NCI-H187 (cell line): ENCODE data around the gene KLHL22.
"Not testable (repeated sequence)": the region's sequence is repeated elsewhere in the genome, so short reads cannot be mapped to it uniquely, and the experiment has no call there.

Experiments
- DNase-seq, 2 experiments: peaks; one replicate each; lab custom pipeline; 2025; lab: John Stamatoyannopoulos, UW

The KLHL22 gene

GRCh38 chr22:20400606-20401375, 94.8 kb downstream of the KLHL22 start:
- DNase-seq, result no peak

DNA sequence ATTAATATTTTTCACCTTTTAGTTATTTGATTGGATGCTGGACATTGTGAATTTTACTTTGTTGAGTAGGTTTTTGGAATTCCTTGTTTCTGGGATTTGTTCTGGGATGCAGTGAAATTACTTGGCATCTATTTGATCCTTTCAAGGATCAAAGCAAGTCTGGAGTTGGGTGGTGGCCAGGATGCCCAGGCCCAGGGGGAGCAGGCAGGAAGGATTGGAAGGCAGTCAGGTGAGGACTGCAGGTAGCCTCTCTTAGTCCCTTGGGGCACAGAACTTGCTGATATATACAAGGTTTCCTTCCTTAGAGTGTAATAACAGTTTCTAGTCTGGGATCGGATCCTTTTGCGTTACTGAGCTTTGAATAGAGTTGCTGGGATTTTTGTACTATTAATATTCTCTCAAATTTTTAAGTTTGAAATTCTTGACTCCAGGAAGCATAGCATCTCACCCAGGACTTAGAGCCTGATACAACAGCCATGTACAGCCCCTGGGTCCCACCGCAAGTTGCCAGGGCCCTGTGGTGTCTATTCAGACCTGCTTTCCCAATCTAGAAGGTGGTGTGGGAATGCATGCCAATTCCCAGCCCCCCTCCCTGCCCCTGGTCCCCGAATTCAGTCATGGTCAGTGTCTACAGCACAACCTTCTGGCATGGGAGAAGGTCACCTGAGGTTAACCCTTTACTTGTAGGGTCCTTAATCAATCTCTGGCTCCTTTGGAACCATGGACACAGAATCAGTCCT, 95.6 kb downstream of the KLHL22 start:
- no peak for DNase-seq

DNA sequence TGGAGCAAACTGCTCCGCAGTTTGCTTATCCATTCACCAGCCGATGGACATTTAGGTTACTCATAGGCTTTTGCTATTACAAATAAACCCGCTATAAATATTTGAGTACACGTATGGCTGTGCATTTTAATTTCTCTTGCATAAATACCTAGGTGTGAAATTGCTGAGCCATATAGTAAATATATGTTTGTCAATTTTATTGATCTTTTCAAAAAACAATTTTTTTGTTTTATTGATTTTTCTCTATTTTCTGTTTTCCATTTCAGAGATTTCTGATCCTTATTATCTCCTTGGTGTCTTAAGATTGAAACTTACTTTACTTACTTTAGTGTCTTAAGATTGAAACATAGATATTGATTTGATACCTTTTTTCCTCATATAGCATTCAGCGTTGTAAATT, 97.2 kb downstream of the KLHL22 start:
- no peak for DNase-seq

- DNase-seq, result no peak
Observed at GRCh38 chr22:20397498-20397897, 98.1 kb downstream of the KLHL22 start.

GRCh38 chr22:20396639-20397038, 99.0 kb downstream of the KLHL22 start:
- DNase-seq, result no peak

GRCh38 chr22:20395907-20396287, 99.7 kb downstream of the KLHL22 start:
- DNase-seq, result no peak

GRCh38 chr22:20395181-20395906, 100.3 kb downstream of the KLHL22 start:
- DNase-seq, result no peak

DNA sequence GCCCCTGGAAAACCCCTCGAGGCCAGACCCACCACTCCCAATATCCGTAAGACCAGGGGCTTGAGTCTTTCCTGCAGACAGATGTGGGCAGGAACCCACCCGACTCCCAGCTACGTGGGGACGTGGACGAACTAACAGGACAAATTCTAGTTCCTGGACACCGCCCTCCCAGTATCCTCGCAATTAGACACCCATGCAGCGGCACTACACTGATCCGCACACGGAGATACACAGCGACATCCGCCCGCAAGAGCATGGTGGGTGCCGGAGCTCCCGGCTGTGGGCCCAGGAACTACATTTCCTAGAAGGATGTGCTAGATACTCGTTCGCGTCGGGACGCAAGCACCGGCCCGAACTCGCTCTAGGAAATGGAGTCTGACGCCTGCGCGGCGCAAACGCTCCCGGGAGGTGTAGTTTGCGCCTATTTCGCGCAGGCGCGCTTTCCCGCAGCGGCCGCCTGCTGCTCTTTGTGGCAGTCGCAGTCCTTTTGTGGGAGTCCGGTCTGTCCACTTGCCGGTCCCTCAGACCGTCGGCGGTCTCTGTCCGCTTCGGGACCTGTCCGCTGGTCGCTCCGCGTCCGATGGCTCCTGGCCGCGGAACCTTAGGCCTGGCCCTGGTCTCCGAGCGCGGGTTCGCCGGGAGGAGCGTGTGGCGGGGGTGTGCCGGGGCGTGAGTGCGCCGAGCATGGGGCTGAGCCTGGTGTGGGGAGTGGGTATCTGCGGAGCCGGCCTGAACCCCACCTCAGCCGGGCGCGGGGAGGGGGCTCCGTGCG, 101.7 kb downstream of the KLHL22 start, which contains the start of gene ZNF74:
Gene ZNF74 (plus strand): TSS at position 447 of the 772 bp plus-strand sequence. CDS start 478 bp downstream, outside the sequence.
- peak; percentile 44 to 76 for DNase-seq

DNA sequence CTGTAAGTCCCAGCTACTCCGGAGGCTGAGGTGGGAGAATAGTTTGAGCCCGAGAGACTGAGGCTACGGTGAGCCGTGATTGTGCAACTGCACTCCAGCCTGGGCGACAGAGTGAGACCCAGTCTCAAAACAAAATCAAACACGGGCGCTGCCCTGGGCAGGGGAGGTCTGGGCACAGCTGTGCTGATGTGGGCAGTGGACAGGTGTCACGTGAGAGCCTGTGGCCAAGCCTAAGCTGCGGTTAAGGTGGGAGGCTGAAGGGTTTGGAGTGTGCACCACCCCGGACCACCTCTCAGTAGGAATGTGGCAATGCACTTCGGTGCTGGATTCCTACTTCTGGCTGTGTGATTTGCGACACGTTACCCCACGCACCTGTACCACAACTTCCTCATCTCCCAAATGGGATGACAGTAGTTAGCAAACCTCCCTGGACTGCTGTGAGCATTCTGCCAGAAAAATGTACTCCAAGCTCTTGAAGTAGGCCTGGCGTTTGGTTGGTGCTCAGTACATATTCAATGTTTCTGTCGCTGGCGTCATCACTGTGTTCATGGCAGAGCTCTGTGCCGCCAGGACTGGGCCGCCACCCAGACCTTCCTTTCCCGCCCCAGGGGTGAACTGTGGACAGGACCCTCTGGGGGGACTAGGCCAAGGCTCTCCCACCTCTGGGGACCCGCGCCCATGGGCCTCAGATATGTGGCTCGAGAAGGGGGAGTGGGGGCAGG, 102.5 kb downstream of the KLHL22 start:
- DNase-seq, result no peak

DNA sequence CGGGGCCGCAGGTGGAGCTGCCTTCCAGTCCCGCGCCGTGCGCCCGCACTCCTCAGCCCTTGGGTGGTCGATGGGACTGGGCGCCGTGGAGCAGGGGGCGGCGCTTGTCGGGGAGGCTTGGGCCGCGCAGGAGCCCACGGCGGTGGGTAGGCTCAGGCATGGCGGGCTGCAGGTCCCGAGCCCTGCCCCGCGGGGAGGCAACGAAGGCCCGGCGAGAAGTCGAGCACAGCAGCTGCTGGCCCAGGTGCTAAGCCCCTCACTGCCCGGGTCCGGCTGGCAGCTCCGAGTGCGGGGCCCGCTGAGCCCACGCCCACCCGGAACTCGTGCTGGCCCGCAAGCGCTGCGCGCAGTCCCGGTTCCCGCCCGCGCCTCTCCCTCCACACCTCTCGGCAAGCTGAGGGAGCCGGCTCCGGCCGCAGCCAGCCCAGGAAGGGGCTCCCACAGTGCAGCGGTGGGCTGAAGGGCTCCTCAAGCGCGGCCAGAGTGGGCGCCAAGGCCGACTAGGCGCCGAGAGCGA, 103.2 kb downstream of the KLHL22 start:
- not testable (repeated sequence) for DNase-seq
